GM18499 (cell line): ENCODE data around the gene ICOS.

Experiments
- ATAC-seq: cut with Tn5 transposase; IDR thresholded peaks from one replicate; pipeline ENCODE4 v1.9.1; 2021; ENCODE audit warnings: moderate number of reproducible peaks; ENCODE audit not compliant: insufficient read depth, unreplicated experiment

The ICOS gene

DNA sequence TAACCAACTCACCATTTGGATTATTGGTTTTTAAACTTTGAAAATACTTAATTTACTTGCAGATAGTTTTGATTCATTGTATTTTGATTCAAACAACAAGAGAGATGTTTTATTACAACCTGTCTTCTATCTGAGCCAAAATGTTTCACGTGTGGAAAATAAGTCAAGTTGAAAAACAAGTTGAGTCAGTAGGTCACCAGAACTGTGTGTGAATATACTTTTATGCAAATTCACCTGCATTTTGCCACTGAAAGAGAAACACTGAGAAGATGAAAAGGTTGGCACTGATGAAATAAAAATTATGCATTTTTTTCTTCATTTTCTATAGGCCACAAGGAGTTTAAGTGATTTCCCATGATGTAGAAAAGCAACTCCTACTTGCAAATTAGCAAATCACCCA, 68.3 kb downstream of the ICOS start:
- no peak for ATAC-seq

DNA sequence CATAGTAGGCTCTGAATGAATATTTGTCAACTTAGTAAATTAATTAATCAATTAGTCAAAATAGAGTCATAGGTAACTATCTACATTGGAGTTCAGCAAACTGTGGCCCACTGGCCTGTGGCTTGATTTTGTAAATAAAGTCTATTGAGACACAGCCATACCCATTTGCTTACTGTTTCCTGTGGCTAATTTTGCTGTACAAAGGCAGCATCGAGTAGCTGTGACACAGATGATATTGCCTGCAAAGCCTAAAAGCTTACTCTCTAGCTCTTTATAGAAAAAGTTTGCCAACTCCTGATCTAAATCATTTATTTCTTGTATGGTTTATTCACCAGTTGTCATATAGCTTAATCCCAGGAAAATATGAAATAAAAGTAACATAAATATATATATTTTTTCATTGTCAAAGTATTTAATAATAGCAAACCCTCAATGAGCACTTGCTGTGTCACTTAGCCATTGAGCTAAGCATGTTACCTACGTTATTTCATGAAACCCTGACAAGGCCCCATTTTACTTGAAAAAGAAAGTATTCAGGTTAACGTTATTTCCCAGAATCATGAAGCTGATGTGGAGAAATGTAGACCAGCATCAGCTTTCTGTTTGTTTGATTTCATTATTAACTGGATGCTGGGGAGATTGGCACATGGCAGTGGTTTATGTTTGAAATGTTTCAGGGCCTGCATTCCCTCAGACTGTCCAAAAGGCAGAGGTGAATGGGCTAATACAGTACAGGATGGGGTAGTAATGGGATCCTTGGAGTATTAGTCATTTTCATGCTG, 69.6 kb downstream of the ICOS start:
- ATAC-seq, result no peak

DNA sequence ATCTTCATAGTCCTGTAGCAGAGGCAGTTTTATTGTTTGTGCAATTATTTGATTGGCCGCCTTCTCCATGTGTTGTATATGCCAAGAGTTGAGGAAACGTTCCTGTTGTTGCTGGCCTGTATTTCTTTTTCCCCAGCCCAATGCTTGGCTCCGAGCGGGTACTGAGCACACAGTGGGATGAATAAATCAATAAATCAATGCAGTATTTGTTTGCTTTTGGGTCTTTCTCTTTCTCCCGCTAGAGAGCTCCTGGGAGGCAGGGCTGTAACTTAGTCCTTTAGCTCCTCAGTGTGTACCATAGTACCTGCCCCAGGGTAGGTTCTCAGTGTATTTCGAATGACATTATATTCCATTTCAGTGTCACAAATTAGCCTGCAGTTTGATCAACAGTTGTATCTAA, 71.8 kb downstream of the ICOS start:
- ATAC-seq, result no peak

DNA sequence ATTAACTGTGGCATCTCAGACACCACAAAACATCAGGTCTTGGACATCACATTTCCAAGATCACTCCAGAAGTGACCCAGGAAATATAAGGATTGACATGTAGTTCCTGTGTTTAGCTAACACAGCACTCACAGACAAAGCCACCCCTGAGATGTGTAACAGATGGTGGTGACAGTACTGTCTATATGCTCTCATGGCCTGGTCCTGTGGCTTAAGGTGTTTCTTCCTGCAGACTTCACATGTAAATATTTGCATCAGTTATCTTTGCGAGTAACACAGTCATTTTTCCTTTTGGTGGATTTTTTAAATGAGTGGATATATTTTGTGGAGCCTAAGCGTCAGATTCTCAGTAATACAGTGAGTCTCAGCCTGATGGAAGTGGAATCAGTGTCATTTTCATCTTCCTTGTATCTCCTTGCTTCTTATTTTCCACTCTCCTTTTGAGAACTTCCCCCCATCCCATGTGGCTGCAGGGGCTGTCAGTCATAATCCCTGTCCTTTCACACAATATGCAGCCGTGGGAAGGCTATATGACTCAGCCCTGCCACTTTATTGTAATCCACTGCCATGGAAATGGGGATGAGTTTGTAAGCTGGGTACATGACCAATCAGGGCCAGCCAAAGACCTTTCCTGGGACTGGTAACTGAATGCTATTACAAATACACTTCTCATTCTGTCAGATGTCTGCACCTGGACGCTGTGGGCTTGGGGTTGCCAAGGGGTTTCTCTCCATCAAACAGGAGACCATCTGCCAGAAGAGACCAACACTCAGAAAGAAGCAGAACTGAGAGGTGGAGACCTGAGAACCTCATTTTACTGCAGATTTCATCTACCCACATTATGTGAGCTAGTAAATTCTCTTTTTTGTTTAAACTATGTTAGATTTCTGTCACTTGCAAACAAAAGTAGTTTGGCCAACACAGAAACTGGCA, 74.3 kb downstream of the ICOS start:
- no peak for ATAC-seq
